HG03064 (cell line): ENCODE data around the gene IGSF21.

Experiments
- ATAC-seq: cut with Tn5 transposase; IDR thresholded peaks from one replicate; pipeline ENCODE4 v1.9.1; 2021; ENCODE audit warnings: low read depth; ENCODE audit not compliant: unreplicated experiment

IGSF21 gene

DNA sequence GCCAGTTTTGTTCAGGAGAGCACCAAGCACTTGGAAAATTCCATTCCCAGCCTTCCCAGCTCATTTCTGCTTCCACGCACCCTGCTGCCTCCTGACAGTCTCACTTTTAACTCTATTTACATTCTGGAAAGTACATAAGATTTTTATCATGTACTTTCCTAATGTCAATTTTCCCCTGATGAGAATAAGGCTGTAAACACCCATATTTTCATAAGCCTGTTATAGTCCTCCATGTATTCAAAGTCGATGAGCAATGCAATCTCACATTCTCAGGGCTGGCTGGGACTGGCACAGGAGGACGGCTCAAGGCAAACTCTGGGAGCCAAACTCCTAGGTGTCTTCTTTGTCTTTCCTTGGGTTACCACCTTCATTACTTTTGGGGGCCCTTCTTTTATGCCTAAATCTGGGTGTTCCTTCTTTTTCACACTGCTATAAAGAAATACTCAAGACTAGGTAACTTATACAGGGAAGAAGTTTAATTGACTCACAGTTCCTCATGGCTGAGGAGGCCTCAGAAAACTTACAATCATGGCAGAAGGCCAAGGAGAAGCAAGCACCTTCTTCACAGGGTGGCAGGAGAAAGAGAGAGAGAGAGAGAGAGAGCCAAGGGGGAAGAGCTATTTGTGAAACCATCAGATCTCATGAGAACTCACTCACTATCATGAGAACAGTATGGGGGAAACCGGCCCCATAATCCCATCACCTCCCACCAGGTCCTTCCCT, 94.6 kb downstream of the IGSF21 start:
- ATAC-seq, result no peak

DNA sequence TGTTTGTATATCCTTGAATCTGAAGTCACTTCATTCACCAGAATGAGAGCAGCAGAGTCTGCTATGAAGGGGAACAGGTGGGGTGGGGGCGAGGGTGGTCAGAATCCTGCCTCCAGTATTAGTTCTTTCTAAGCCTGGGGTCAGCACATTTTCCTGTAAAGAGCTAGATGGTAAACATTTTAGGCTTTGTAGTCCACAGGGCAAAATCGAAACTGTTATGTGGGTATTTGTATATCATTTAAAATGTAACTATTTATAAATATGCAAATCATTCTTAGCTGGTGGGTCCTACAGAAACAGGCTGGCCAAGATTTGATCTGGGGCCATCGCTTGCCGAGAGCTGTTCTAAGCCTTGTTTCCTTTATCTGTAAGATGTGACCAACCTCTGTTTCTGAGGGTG, 96.0 kb downstream of the IGSF21 start:
- ATAC-seq, result no peak

DNA sequence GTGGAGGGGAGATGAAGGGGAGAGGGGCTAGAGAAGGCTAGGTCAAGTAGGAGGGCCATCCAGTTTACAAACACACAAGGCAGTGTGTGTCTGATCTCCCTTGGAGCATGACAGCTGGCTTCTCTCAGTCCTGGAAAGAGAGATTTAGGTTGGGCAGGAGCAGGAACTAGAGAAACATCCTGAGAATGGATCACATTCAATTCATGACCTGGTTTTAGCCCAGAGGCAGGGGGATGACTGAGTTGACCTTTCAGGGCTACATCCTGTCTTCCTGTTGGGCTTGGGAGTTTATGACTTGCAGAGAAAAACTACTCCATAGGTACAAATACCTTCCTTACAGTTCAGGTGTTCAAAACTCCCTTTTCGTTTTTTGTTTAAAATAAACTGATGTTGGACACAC, 97.0 kb downstream of the IGSF21 start:
- no peak for ATAC-seq

DNA sequence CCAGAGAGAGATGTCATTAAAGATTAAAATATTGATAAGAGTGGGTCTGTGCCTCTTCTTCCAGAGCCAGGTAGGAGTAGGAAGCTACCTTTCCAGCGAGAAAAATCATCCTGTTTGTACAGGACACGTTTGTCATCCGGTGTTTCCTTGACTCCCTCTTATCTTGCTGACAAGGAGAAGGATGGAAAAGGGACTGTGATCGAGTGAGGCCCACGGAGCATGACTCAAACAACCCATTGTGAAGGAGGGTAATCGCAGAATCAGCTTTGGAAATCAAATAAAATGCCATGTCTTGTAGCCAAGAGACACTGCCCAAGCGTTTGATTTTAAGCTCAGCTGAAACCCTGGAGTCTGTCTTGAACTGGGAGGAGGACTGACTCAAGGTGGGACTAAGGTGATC, 97.7 kb downstream of the IGSF21 start:
- ATAC-seq, result no peak

DNA sequence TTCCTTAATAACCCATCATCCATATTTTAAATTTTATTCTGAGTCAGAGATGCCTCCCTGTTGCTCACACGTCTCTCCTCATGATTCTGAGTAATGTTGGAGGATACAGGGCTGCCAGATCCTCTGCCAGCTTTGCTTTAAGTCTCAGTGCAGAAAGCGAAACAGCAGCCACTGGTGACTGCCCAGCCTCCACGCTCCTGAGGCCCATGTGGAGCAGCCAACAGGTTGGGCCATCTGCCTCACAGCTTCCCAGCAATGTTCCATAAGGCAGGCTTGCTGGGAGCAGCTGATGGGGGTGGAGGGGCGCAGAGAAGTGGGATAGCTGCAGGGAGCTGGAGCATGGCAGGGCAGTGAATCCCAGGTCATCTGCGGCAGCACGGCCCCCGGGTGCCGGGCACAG, 104.2 kb downstream of the IGSF21 start:
- no peak for ATAC-seq

DNA sequence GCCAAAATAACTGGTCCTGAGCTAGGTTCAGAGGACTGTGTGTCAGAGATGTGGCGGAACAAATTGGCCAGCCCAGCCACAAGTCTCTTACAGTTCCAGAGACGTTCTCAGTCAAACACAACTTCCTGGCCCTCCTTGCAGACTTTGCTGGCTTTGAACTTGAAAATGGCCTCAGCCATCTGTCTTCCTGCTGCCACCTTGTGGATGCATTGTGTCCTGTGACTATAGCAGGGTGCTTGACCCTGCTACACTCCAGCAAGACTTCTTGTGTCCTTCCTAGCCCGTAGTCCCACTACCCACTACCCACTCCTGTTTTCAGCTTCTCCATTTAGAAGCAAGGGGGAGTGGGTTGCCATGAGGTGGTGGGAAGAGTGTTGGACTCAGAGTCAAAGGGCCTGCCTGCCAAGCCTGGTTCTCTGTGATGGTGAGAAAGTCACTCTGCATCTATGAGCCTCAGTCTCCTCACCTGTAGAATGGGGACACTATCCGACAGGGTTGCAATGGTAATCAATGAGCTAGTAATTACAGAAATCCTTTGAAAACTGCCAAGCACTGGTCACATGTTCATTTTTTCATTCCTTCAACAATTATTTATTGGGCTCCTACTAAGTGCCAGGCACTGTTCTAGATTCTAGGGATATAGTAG, 109.9 kb downstream of the IGSF21 start:
- ATAC-seq, result no peak

DNA sequence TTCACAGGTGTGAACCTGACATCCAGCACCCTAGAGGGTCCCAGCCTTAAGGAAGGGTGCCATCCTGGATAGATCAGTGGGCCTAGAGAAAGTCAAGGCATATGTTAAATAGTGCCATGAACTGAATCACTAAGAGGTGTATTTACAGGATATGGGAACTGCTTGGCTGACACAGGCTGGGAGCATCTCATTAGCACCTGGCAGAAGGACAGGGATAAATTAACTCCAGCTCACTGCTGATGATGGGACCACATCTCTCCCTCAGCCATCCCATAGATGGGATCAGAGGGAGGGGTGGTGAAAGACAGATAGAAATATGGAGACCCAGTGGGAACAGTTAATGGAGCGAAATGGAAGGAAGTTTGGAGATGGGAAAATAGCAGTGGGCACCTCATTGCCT, 122.0 kb downstream of the IGSF21 start:
- no peak for ATAC-seq

DNA sequence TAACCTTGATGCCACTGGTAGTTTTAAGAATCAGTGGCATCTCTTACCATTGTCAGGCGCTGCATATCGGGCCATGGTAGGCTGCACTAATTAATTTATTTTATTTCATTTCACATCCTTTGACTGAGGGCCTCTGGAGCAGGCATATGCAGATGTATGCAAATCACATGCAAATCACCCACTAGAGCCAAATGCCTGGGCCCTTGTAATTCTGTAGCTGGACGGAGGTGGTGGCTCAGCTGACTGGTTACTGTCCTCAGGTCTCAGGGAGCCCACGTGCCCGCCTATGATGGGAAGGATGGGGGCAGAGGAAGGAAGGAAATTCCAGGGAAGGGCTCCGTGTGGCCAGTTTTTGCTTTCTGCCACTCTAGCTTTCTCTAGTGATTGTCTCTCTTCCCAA, 122.7 kb downstream of the IGSF21 start:
- ATAC-seq, result no peak

DNA sequence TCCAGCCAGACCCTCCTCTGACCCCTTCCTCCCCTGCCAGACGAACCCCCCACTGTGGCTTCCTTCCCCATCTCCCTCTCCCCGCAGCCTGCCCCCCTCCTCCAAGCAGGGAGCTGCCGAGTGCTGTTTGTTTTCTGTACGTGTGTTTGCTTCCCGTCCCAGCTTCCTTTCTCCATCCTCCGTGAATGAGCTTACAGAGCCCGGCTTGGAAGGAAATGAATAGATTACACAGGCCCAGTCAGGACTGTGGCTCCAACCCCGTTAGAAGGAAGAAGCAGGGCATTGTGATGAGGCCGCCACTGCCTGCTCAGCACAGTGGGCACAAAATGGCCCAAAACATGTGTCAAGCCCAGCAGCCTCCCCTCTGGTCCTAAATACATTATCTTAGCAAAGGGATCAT, 123.2 kb downstream of the IGSF21 start:
- no peak for ATAC-seq

DNA sequence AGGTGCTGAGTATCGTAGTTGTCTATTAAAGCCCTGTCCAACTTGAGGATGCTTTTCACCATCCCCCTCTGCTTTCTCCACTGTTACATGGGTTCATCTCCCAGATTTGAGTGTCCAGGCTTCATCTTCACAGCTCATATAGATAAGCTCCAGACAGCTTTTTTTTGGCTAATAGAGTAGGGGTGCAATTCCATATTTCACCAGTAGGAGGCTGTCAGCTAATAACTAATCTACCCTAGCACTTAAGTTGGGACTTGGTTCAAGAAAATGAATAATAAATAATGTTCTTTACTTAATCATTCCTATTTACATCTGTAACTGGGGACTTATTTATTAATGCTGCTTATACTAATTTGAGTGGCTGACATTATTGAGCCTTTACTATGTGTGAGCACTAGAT, 124.5 kb downstream of the IGSF21 start:
- ATAC-seq, result no peak

DNA sequence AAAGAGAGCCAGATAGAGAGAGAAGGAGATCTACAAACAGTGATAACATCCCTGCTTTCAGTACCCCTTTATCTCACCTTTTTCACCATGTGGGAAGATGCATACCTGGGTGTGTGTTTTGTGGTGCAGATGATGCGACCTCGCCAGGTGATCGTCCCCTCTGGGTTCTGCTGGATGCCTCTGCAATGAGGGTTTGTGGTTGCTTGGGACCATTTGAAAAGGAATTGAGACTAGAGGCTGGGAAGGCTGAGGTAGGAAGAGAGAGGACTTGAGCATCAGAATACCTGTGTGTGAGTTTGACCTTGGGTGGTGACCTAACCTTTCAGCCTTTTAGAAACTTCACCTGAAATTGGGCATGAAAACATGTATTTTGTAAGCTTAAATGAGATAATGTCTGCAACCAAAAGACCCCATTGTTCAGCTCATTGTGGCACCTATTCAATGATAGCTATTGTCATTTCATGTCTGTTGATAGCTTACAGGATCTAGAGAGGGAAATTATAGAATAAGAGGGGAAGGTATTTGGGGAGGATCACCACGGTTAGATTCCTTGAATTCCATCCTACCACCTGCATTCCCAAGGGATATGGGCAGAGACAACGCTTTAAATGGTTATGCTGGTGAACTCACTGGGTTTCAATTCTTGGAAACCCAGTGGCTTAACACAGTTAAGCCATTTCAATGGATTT, 125.7 kb downstream of the IGSF21 start:
- no peak for ATAC-seq

DNA sequence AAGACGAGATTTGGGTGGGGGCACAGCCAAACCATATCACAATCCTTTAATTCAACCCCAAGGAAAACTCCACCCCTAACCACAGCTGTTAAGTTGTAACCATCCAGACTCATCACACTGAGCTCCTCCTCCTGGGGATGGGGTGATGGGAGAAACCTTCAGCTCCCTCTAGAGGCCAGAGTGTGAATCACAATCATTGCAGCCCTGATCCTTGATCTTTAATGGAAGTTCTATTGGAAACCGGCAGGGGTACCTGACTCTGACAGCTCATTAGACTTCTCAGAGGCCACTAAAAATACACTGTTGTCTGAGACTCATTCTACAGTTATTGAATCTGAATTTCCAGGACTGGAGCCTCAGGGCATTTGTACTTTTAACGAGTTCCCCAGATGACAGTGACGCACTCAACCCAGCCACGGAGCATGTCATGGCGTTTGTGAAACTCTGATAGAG, 127.2 kb downstream of the IGSF21 start:
- ATAC-seq, result no peak

DNA sequence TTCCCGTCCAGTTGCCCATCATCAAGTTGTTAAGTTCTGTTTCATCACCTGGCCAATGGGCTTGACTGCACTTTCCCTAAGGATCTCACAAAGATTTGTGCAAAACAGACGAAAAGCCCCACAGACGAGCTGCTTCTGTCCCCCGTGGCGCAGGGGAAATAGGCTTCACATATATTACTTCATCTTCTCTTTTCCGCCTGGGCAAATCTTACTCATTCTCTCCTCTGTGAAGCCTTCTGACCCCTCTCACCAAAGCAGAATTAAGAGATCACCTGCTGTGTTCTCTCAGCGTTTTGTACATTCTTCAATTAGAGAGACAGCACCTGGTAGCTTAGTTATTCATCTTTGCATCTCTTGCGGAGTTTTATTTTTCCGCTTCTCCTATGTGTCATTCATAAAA, 129.8 kb downstream of the IGSF21 start:
- no peak for ATAC-seq

DNA sequence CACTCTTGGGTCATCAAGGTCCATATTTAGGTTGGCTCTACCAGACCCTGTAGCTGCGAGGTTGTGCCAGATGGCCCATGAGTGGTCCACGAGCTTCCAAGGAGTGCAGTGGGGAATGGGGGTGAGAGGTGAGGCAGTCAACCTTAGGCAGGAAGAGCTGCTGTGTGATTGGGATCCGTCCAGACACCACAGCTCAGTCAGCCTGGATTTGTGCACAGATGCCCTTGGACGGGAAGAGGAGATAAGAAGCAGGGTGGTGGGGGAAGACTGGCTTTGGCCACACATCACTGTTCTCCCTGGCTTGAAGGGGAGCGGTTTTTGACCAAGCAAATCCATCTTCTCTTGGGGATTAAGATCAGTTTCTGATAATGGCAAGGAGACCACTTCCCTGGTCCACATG, 130.6 kb downstream of the IGSF21 start:
- no peak for ATAC-seq

DNA sequence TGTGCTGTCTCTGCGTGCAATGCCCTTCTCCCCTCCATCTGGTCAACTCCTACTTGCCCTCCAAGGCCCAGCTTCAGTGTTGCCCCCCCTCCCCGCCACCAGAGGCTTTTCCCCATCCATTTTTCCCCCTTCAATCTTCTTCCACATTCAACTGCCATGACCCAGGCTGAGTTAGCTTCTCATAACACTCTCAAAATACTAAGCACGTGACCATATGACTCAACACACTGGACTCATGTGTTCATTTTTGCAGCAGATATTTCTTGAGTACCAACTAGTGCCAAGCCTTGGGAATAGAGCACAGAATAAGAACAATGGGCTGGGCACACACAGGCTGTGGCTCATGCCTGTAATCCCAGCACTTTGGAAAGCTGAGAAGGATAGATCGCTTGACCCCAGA, 132.1 kb downstream of the IGSF21 start:
- ATAC-seq, result no peak

DNA sequence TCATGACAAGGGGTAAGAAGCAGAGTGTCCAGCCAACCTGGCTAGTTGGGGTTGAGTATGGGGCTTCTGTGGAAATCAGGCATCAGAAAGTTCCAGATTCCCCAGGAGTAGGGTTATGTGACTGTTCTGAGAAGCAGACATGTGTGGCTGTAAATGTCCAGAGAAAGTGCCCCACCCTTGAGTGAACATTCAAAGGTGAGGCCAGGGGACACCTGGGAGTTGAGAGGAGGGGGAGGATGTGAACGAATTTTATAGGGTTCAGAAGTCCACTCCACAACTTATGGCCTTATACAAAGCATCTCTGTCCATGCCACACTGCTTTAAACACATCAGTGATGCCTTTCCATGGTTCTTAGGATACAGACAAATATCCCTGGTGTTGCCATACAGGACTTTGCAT, 133.3 kb downstream of the IGSF21 start:
- ATAC-seq, result no peak

DNA sequence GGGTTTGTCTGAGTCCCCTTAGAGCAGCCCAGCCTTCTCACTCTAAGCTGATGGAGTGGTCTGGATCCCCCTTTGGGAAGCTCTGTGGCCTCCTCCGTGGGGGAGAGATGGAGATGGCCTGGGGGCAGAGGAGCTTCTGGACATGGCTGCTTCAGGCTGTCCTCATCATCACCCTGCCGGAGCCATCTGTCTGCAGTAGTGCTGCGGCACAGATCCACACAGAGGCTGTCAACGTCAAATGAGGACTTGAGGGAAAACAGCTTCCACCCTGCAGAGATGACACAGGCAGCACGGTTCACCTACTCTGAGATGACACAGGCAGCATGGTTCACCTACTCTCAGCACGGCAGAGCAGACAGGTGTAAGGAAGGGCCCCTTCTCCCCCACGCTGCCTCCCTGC, 134.3 kb downstream of the IGSF21 start:
- ATAC-seq, result no peak

DNA sequence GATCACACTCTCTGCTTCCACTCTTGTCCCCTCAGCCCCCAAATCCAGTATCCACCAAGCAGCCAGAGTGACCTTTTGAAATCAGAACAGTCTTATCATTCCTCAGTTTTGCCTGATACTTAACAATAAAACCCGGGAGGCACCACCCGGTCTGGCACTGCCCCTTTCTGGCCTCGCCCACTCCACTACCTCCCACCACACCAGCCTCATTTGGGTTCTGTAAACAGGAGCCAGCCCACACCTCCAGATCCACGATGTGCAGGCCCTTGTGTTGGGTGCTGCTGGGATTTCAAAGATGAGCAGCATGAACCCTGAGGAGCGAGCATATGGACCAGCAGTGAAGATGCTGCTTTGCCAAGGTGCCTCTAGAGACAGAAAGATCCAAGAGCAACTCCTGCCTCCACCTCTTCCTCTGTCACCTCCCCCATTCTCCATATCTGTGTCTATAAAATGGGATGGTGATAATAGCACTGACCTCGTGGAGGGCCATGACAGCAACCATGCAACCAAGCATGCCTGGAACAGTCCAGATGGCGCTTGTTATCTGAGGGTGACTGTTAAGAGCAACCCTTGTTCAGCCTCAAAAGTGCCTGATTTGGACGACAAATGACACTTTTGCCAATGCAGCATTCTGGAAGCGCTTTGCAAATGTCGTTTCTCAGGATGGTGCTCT, 136.0 kb downstream of the IGSF21 start:
- no peak for ATAC-seq

DNA sequence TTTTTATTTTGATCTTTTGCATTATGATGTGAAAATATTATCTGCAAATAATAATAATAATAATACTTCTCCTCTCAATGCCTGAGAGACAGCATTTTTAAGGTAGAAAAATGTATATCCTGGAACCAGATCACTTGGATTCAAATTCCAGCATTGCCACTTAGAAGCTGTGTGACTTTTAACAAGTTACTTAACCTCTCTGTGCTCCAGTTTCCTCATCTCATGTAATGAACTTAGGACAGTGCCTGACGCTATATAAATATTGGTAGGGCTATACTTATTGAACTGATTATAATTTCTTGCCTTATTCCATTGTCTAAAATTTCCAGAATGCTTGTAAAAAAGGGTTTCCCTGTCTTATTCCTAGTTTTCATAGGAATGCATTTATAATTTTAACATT, 137.2 kb downstream of the IGSF21 start:
- ATAC-seq, result no peak

DNA sequence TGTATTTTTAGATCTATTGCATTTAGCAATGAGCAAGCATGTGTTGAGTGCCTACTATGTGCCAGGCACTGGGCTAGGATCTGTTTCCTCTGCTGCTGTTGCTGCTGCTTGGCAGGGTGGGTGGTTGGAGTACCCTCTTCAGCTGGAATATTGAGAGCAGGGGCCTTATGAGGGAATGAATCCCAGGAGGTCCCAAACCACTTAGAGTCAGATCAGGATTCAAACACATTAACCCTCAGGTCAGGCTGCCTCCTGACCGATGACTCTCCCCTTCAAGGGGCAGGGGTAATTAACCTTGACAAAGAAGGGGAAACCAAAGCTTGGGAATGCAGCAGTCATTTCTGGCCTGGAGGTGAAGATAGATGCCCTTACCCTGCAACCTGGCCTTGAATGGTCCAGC, 138.0 kb downstream of the IGSF21 start:
- no peak for ATAC-seq

DNA sequence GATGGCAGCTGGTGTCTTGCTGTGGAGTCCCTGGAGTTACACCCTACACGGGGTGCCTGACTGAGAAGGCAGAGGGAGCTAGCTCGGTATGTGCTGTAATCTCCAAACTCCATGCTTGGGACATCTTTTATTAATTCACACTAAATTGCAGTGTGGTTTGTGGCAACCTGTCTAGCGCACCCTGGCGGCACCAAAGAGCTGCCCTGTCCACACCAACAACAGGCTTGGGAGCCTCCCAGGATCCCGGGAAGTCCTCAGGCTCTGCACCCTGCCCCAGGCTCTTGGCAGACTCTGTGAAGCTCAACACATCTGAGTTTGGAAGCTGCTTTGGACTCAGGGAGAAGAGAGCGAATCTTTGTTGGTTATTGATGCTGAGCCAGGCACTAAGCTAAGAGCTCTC, 138.9 kb downstream of the IGSF21 start:
- no peak for ATAC-seq
